Liver (tissue), 9 donors: Measurements from ENCODE around the gene CLDN10. TPM values are rescaled to one million over a fixed set of nuclear protein-coding genes. Genes with fewer than 3 reads are reported as not detected.

ENCODE experiments used
- DNase-seq: peaks from one replicate; pipeline ENCODE4 v3.0.0-alpha.2; 2017; ENCODE audit warnings: low spot score
- H3K27ac ChIP-seq, 2 donors: one replicate each; pipeline ENCODE4 v1.7.0; 2013; ENCODE audit warnings: inconsistent platforms in 2 of 2, low read length in 2 of 2, control low read depth in 1 of 2, low read depth in 1 of 2, mild to moderate bottlenecking in 1 of 2
- H3K27me3 ChIP-seq, 4 donors: one replicate each; pipeline versions ENCODE4 v1.6.1 to v1.7.0; 2013; ENCODE audit warnings: low read length in 3 of 4, inconsistent platforms in 1 of 4, mild to moderate bottlenecking in 1 of 4, moderate library complexity in 1 of 4; ENCODE audit not compliant: control insufficient read depth in 4 of 4, insufficient read depth in 4 of 4
- H3K36me3 ChIP-seq, 4 donors: one replicate each; pipeline versions ENCODE4 v1.6.1 to v1.7.0; 2013; ENCODE audit warnings: low read length in 3 of 4, mild to moderate bottlenecking in 3 of 4, low read depth in 1 of 4, moderate library complexity in 1 of 4; ENCODE audit not compliant: control insufficient read depth in 4 of 4, insufficient read depth in 3 of 4
- H3K4me1 ChIP-seq, 4 donors: one replicate each; pipeline versions ENCODE4 v1.6.1 to v1.7.0; 2013; ENCODE audit warnings: low read length in 3 of 4, mild to moderate bottlenecking in 3 of 4, moderate library complexity in 1 of 4; ENCODE audit not compliant: control insufficient read depth in 4 of 4, insufficient read depth in 4 of 4
- H3K4me3 ChIP-seq, 3 donors: one replicate each; pipeline versions ENCODE4 v1.6.1 to v1.7.0; 2013; ENCODE audit warnings: low read length in 3 of 3, control low read depth in 1 of 3, low read depth in 1 of 3, mild to moderate bottlenecking in 1 of 3
- H3K9ac ChIP-seq, 2 donors: one replicate each; pipeline ENCODE4 v1.7.0; 2013; ENCODE audit warnings: low read length in 2 of 2, mild to moderate bottlenecking in 2 of 2, moderate library complexity in 2 of 2, control low read depth in 1 of 2, low read depth in 1 of 2
- H3K9me3 ChIP-seq, 4 donors: one replicate each; pipeline versions ENCODE4 v1.6.1 to v1.7.0; 2013; ENCODE audit warnings: low read length in 3 of 4; ENCODE audit not compliant: control insufficient read depth in 4 of 4
- EGR1 ChIP-seq, 2 donors: IDR thresholded peaks; 2 replicates each; pipeline ENCODE4 v1.6.1; 2016 to 2018; ENCODE audit warnings: antibody characterized with exemption in 2 of 2, low read depth in 2 of 2
- FOXA1 ChIP-seq: IDR thresholded peaks from 2 replicates; pipeline ENCODE4 v1.6.1; 2016; ENCODE audit warnings: antibody characterized with exemption
- FOXA2 ChIP-seq: IDR thresholded peaks from 2 replicates; pipeline ENCODE4 v1.6.1; 2016; ENCODE audit warnings: antibody characterized with exemption
- GABPA ChIP-seq, 2 donors: IDR thresholded peaks in 1 of 2; conservative IDR thresholded peaks in 1 of 2; 2 replicates each; pipeline ENCODE4 v1.6.1; 2016; ENCODE audit warnings: antibody characterized with exemption in 2 of 2, mild to moderate bottlenecking in 1 of 2, moderate library complexity in 1 of 2
- HNF4A ChIP-seq, 2 donors: conservative IDR thresholded peaks; 2 replicates each; pipeline ENCODE4 v1.6.1; 2016; ENCODE audit warnings: antibody characterized with exemption in 2 of 2, mild to moderate bottlenecking in 2 of 2
- HNF4G ChIP-seq: IDR thresholded peaks from 2 replicates; pipeline ENCODE4 v1.6.1; 2016; ENCODE audit warnings: antibody characterized with exemption
- NR2F2 ChIP-seq: IDR thresholded peaks from 2 replicates; pipeline ENCODE4 v1.6.1; 2016; ENCODE audit warnings: antibody characterized with exemption
- RAD21 ChIP-seq, 2 donors: IDR thresholded peaks; 2 replicates each; pipeline ENCODE4 v1.6.1; 2016; ENCODE audit warnings: antibody characterized with exemption in 2 of 2, mild to moderate bottlenecking in 2 of 2
- RXRA ChIP-seq, 2 donors: IDR thresholded peaks; 2 replicates each; pipeline ENCODE4 v1.6.1; 2017 to 2018; ENCODE audit warnings: antibody characterized with exemption in 2 of 2, mild to moderate bottlenecking in 1 of 2
- SP1 ChIP-seq: IDR thresholded peaks from 2 replicates; pipeline ENCODE4 v1.6.1; 2018; ENCODE audit warnings: antibody characterized with exemption, mild to moderate bottlenecking
- TAF1 ChIP-seq: conservative IDR thresholded peaks from 2 replicates; pipeline ENCODE4 v1.6.1; 2016; ENCODE audit warnings: antibody characterized with exemption, mild to moderate bottlenecking
- YY1 ChIP-seq: IDR thresholded peaks from 2 replicates; pipeline ENCODE4 v1.6.1; 2016; ENCODE audit warnings: antibody characterized with exemption, mild to moderate bottlenecking
- WGBS: extraction: QIAGEN DNeasy Blood & Tissue Kit; methylation state at CpG from one replicate; pipeline ENCODE4 v1.1.7; 2013; 5-methylcytosine and 5-hydroxymethylcytosine counted together
- polyA plus RNA-seq, 2 donors: library from polyadenylated mRNA; stranded (reverse) in 1 of 2; unstranded in 1 of 2; fragments of 200-250 nt in 1 of 2; fragments of >200 nt in 1 of 2; fragmentation: Nextera tagmentation in 1 of 2; extraction: Ambion mirVana in 1 of 2; gene quantifications; one replicate each; pipeline versions ENCODE4 v1.2.1 to v1.2.3, GENCODE V29; 2013 to 2015
- total RNA-seq, 2 donors: library from RNA; depleted of rRNA; stranded (reverse); fragments of >200 nt; gene quantifications; one replicate each; pipeline ENCODE4 v1.2.3, GENCODE V29; 2014
- TF ChIP-seq, protein P1 (sequence below): IDR thresholded peaks from 2 replicates; pipeline ENCODE4 v1.6.1; 2016; ENCODE audit warnings: antibody characterized with exemption
- TF ChIP-seq, protein P2 (sequence below): IDR thresholded peaks from 2 replicates; pipeline ENCODE4 v1.6.1; 2016; ENCODE audit warnings: antibody characterized with exemption
- TF ChIP-seq, protein P3 (sequence below): fragments of 150-350 bp; IDR thresholded peaks from 2 replicates; pipeline ENCODE4 v1.5.1; 2017; ENCODE audit warnings: improper control_type of control experiment, low read depth, low read length; ENCODE audit not compliant: missing input control
- TF ChIP-seq, protein P4 (sequence below): IDR thresholded peaks from 2 replicates; pipeline ENCODE4 v1.6.1; 2016; ENCODE audit warnings: antibody characterized with exemption
- donor health status: healthy.
- donor health status: healthy.
- donor health status: healthy.
- donor health status: healthy.
- donor health status: healthy.

The CLDN10 gene
- total and polyA plus RNA-seq, 4 donors: 0.79 to 15.1 (median 3.1) TPM

DNA sequence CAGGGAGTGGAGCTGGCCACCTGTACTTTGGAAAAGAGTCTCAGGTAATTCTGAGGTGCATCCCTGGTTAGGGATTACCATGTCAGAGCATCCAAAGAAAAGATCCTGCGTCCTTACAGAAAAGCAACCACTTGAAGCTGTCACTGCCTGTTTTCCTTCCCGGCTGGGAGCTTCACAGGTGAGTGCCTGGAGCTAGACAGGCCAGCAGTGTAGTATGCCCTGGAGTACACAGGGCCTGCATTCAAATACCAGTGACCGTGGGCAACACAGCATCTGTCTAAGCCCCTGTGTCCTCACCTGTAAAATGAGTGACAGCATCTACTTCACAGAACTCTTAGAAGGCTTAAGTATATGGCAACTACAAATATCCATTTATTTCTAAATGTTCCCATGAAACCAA, 63.0 kb downstream of the CLDN10 start:
- TF ChIP-seq GABPA (IDR thresholded peaks at IDR 0.05 in 1 of 2, conservative IDR thresholded peaks at IDR 0.05 in 1 of 2): no peak
- no peak for TF ChIP-seq EGR1 (IDR thresholded peaks at IDR 0.05; ENCODE audit: low read depth in 2 of 2)
- TF ChIP-seq FOXA1: no peak
- no peak for TF ChIP-seq HNF4G
- TF ChIP-seq, protein P1, sequence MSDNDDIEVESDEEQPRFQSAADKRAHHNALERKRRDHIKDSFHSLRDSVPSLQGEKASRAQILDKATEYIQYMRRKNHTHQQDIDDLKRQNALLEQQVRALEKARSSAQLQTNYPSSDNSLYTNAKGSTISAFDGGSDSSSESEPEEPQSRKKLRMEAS: no peak
- no peak for TF ChIP-seq YY1
- no peak for TF ChIP-seq HNF4A (conservative IDR thresholded peaks at IDR 0.05)
- no peak for TF ChIP-seq FOXA2
- Histone ChIP-seq H3K9ac (no peak overlapping the region), H3K27me3 (no peaks in the 10 kb centered on the region), H3K4me1 (no peaks in the 10 kb centered on the region), H3K27ac (no peak overlapping the region), H3K9me3 (no peaks in the 10 kb centered on the region), H3K36me3 (no peaks in the 10 kb centered on the region), H3K4me3 (no peak overlapping the region)
- no peak for DNase-seq
- 98% methylated on average over 3 of the region's 3 CpGs for WGBS

DNA sequence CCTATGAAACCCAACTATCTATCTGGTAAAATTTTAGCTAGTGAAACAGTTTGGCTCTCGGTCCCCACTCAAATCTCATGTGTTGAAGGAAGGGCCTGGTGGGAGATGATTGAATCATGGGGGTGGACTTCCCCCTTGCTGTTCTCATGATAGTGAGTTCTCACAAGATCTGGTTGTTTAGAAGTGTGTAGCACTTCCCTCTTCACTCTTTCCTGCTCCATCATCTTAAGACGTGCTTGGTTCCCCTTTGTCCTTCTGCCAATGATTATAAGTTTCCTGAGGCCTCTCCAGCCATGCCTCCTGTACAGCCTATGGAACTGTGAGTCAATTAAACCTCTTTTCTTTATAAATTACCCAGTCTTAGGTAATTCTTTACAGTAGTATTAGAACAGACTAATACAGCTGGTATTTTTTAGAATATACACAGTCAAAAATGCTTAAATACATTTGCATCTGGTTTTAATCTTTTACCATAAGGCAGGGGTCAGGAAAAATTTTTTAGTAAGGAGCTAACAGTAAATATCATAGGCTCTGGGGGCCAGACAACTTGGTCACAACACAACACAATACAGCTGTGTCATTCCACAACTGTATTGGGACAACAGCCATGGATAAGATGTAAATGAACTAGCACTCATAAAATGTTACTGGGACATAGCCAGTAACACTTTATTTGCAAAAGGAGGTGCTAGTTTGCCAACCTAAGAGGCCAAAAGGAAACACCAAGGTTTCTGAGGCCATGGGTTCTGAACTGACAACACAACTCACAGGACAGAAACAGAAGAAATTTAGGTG, 67.7 kb downstream of the CLDN10 start:
- no peak for DNase-seq
- H3K36me3 ChIP-seq: no peaks in the 10 kb centered on the region
- no peak overlapping the region for H3K4me3 ChIP-seq
- 78% methylated on average over 2 of the region's 2 CpGs for WGBS
- H3K9me3 ChIP-seq: no peaks in the 10 kb centered on the region
- peaks cover 0 to 2% (median 0%) of the 10 kb centered on the region in 4 donors for H3K4me1 ChIP-seq
- H3K9ac ChIP-seq: no peak overlapping the region
- no peak overlapping the region for H3K27ac ChIP-seq
- H3K27me3 ChIP-seq: no peaks in the 10 kb centered on the region
- TF ChIP-seq YY1 (no peak), EGR1 (IDR thresholded peaks at IDR 0.05; ENCODE audit: low read depth in 2 of 2) (no peak), HNF4G (no peak), GABPA (IDR thresholded peaks at IDR 0.05 in 1 of 2, conservative IDR thresholded peaks at IDR 0.05 in 1 of 2) (no peak), SP1 (no peak), RAD21 (IDR thresholded peaks at IDR 0.05) (no peak), FOXA2 (no peak), TAF1 (no peak), NR2F2 (no peak), FOXA1 (no peak), RXRA (IDR thresholded peaks at IDR 0.05) (no peak)
- TF ChIP-seq, protein P2, sequence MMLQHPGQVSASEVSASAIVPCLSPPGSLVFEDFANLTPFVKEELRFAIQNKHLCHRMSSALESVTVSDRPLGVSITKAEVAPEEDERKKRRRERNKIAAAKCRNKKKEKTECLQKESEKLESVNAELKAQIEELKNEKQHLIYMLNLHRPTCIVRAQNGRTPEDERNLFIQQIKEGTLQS: no peak
- TF ChIP-seq, protein P3, sequence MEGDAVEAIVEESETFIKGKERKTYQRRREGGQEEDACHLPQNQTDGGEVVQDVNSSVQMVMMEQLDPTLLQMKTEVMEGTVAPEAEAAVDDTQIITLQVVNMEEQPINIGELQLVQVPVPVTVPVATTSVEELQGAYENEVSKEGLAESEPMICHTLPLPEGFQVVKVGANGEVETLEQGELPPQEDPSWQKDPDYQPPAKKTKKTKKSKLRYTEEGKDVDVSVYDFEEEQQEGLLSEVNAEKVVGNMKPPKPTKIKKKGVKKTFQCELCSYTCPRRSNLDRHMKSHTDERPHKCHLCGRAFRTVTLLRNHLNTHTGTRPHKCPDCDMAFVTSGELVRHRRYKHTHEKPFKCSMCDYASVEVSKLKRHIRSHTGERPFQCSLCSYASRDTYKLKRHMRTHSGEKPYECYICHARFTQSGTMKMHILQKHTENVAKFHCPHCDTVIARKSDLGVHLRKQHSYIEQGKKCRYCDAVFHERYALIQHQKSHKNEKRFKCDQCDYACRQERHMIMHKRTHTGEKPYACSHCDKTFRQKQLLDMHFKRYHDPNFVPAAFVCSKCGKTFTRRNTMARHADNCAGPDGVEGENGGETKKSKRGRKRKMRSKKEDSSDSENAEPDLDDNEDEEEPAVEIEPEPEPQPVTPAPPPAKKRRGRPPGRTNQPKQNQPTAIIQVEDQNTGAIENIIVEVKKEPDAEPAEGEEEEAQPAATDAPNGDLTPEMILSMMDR: no peak
- TF ChIP-seq, protein P4, sequence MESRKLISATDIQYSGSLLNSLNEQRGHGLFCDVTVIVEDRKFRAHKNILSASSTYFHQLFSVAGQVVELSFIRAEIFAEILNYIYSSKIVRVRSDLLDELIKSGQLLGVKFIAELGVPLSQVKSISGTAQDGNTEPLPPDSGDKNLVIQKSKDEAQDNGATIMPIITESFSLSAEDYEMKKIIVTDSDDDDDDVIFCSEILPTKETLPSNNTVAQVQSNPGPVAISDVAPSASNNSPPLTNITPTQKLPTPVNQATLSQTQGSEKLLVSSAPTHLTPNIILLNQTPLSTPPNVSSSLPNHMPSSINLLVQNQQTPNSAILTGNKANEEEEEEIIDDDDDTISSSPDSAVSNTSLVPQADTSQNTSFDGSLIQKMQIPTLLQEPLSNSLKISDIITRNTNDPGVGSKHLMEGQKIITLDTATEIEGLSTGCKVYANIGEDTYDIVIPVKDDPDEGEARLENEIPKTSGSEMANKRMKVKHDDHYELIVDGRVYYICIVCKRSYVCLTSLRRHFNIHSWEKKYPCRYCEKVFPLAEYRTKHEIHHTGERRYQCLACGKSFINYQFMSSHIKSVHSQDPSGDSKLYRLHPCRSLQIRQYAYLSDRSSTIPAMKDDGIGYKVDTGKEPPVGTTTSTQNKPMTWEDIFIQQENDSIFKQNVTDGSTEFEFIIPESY: no peak
